Neural progenitor cell (in vitro differentiated cells): ENCODE data around the gene HADH. TPM values are rescaled to one million over a fixed set of nuclear protein-coding genes. Genes with fewer than 3 reads are reported as not detected.

Source experiments
- DNase-seq: peaks from one replicate; pipeline ENCODE4 v3.0.0-alpha.2; 2016; ENCODE audit warnings: low spot score
- H2AFZ ChIP-seq: fragments of 200-600 bp; sonication (generic); replicated peaks from 2 replicates; pipeline ENCODE4 v1.6.1; 2016; ENCODE audit warnings: antibody characterized with exemption
- H3F3A ChIP-seq: fragments of 200-600 bp; sonication (generic); 2 replicates; pipeline ENCODE4 v1.6.1; 2016; ENCODE audit warnings: antibody characterized with exemption, low read depth
- H3K27ac ChIP-seq: fragments of 200-600 bp; sonication (generic); 2 replicates; pipeline ENCODE4 v1.5.1; 2016; ENCODE audit warnings: mild to moderate bottlenecking
- H3K27me3 ChIP-seq: fragments of 200-600 bp; sonication (generic); 2 replicates; pipeline ENCODE4 v1.6.1; 2016; ENCODE audit warnings: mild to moderate bottlenecking, moderate library complexity
- H3K36me3 ChIP-seq: fragments of 200-600 bp; sonication (generic); 2 replicates; pipeline ENCODE4 v1.5.1; 2016
- H3K4me1 ChIP-seq: fragments of 200-600 bp; sonication (generic); 2 replicates; pipeline ENCODE4 v1.6.1; 2016; ENCODE audit warnings: mixed run types
- H3K4me2 ChIP-seq: fragments of 200-600 bp; sonication (generic); 2 replicates; pipeline ENCODE4 v1.6.1; 2016
- H3K4me3 ChIP-seq: fragments of 200-600 bp; sonication (generic); 2 replicates; pipeline ENCODE4 v1.5.1; 2016
- H3K79me2 ChIP-seq: fragments of 200-600 bp; sonication (generic); 2 replicates; pipeline ENCODE4 v1.6.1; 2016; ENCODE audit warnings: low read depth
- H3K9ac ChIP-seq: fragments of 200-600 bp; sonication (generic); 2 replicates; pipeline ENCODE4 v1.6.1; 2016
- H3K9me3 ChIP-seq: fragments of 200-600 bp; sonication (generic); 2 replicates; pipeline ENCODE4 v1.5.1; 2016; ENCODE audit warnings: low read depth
- H4K20me1 ChIP-seq: fragments of 200-600 bp; sonication (generic); 2 replicates; pipeline ENCODE4 v1.6.1; 2016; ENCODE audit warnings: low read depth
- H3K27ac Mint-ChIP-seq: 3 replicates; pipeline ENCODE4 v1.8.0; 2021; ENCODE audit warnings: mixed read lengths
- H3K27me3 Mint-ChIP-seq: 2 replicates; pipeline ENCODE4 v1.8.0; 2022; ENCODE audit warnings: low read depth, mild to moderate bottlenecking, inconsistent platforms, moderate library complexity, mixed read lengths; ENCODE audit not compliant: insufficient read depth
- H3K36me3 Mint-ChIP-seq: 3 replicates; pipeline ENCODE4 v1.8.0; 2021; ENCODE audit warnings: mixed read lengths
- H3K4me1 Mint-ChIP-seq: 3 replicates; pipeline ENCODE4 v1.8.0; 2021; ENCODE audit warnings: mixed read lengths
- H3K4me3 Mint-ChIP-seq: 3 replicates; pipeline ENCODE4 v1.8.0; 2021; ENCODE audit warnings: mild to moderate bottlenecking, moderate library complexity, mixed read lengths
- H3K9me3 Mint-ChIP-seq: 3 replicates; pipeline ENCODE4 v1.8.0; 2020; ENCODE audit warnings: mixed read lengths
- EZH2 ChIP-seq: fragments of 200-600 bp; sonication (generic); IDR thresholded peaks from 2 replicates; pipeline ENCODE4 v1.6.1; 2017; ENCODE audit warnings: antibody characterized with exemption, mild to moderate bottlenecking, moderate library complexity
- EZH2phosphoT487 ChIP-seq: fragments of 200-600 bp; sonication (generic); IDR thresholded peaks from 2 replicates; pipeline ENCODE4 v1.6.1; 2017; ENCODE audit warnings: antibody characterized with exemption
- total RNA-seq: library from RNA; depleted of rRNA; stranded (reverse); fragments of >200 nt; gene quantifications from 2 replicates; pipeline ENCODE4 v1.2.3, GENCODE V29; 2015; ENCODE audit warnings: low replicate concordance
- TF ChIP-seq, protein P1 (sequence below): fragments of 200-600 bp; sonication (generic); IDR thresholded peaks from 2 replicates; pipeline ENCODE4 v1.5.1; 2017; ENCODE audit warnings: antibody characterized with exemption, mild to moderate bottlenecking

The HADH gene
- total RNA-seq, 1 donor from 2014 or later, result 49.9 TPM

DNA sequence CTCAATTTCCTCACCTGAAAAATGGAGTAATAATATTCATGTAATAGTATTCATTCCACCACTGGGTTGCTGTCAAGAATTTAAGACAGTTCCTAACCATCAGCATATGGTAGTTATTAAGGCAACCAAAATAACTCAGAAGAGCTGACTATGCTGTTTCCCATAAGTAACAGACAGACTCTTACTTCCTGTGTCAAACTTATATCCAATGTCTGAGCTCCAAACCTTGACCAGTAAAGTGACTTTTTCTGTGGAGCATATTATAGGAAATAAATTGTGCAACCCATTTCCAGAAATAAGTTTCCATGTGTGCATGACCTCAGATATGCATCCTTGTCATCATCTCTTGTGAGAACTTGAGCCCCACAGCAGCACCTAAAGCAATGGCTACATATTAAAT lies 78.8 kb downstream of the HADH start:
- H3K27me3 ChIP-seq, result no peaks in the 10 kb centered on the region
- Mint-ChIP-seq H3K27me3 (peaks cover 3% of the 10 kb centered on the region), H3K27ac (no peak overlapping the region), H3K9me3 (no peaks in the 10 kb centered on the region), H3K4me1 (peaks cover 10% of the 10 kb centered on the region), H3K36me3 (peaks cover 39% of the 10 kb centered on the region), H3K4me3 (no peak overlapping the region)
- H3K27ac ChIP-seq, result no peak overlapping the region
- no peak overlapping the region for H3K4me3 ChIP-seq
- no peak for DNase-seq
- no peak overlapping the region for H3K4me2 ChIP-seq
- no peaks in the 10 kb centered on the region for H3K79me2 ChIP-seq
- H4K20me1 ChIP-seq, result no peaks in the 10 kb centered on the region
- H3K36me3 ChIP-seq, result no peaks in the 10 kb centered on the region
- no peak overlapping the region for H2AFZ ChIP-seq
- H3K9me3 ChIP-seq, result no peaks in the 10 kb centered on the region
- H3K9ac ChIP-seq, result no peak overlapping the region
- H3K4me1 ChIP-seq, result peaks cover 7% of the 10 kb centered on the region
- TF ChIP-seq EZH2 (no peak), EZH2phosphoT487 (no peak)
- TF ChIP-seq, protein P1, sequence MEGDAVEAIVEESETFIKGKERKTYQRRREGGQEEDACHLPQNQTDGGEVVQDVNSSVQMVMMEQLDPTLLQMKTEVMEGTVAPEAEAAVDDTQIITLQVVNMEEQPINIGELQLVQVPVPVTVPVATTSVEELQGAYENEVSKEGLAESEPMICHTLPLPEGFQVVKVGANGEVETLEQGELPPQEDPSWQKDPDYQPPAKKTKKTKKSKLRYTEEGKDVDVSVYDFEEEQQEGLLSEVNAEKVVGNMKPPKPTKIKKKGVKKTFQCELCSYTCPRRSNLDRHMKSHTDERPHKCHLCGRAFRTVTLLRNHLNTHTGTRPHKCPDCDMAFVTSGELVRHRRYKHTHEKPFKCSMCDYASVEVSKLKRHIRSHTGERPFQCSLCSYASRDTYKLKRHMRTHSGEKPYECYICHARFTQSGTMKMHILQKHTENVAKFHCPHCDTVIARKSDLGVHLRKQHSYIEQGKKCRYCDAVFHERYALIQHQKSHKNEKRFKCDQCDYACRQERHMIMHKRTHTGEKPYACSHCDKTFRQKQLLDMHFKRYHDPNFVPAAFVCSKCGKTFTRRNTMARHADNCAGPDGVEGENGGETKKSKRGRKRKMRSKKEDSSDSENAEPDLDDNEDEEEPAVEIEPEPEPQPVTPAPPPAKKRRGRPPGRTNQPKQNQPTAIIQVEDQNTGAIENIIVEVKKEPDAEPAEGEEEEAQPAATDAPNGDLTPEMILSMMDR, result no peak
- H3F3A ChIP-seq, result no peaks in the 10 kb centered on the region

DNA sequence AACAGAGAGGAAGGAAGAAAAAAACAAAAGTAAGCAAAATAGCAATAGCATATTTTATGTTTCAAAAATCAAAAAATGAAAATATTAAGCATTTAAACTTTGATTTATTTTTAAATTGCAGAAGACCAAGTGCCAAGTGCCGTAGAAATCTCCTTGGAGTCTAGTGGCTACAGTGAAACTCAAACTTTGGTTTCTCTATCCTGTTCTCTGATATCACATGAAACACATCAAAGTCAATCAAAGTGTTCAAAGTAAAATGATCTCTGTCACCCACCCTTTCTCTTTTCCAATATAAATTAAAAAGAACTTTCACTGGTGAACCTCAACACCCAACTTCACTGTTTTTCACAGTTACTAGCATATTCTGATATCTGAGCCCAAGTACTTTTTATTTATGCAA lies 81.1 kb downstream of the HADH start:
- H3K27ac Mint-ChIP-seq, result no peak overlapping the region
- no peak overlapping the region for H3K4me3 Mint-ChIP-seq

DNA sequence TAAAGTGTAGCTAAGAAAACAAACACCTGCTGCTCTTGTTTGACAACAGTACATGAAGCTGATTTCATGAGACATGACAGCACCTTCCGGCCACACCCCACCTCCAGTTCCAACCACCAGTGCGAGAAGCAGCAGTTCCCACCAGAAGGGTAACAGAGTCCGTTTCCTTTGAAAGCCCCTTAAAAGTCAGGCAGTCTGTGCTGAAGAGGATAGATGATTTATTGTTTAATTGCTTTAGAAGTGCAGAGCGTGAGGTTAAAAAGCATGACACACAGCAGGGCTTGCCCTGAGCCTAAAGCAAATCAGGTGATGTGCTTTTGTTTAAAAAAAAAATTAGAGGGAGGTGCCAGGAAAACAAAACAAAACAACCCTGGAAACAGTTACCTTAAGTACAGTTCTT lies 82.6 kb downstream of the HADH start:
- H3K4me3 Mint-ChIP-seq, result no peak overlapping the region
- DNase-seq, result no peak
- H2AFZ ChIP-seq, result peak overlapping the region; percentile 6
- H3K4me1 Mint-ChIP-seq, result peaks cover 11% of the 10 kb centered on the region
- H4K20me1 ChIP-seq, result no peaks in the 10 kb centered on the region
- no peaks in the 10 kb centered on the region for H3K9me3 ChIP-seq
- peak overlapping the region; percentile 61 for H3K27ac Mint-ChIP-seq
- H3K27me3 Mint-ChIP-seq, result no peaks in the 10 kb centered on the region
- H3K79me2 ChIP-seq, result no peaks in the 10 kb centered on the region
- peaks cover 7% of the 10 kb centered on the region for H3K4me1 ChIP-seq
- no peaks in the 10 kb centered on the region for H3K9me3 Mint-ChIP-seq
- H3F3A ChIP-seq, result no peaks in the 10 kb centered on the region
- no peaks in the 10 kb centered on the region for H3K27me3 ChIP-seq
- no peak overlapping the region for H3K4me3 ChIP-seq
- no peak overlapping the region for H3K27ac ChIP-seq
- H3K9ac ChIP-seq, result no peak overlapping the region
- no peak for TF ChIP-seq EZH2
- no peak for TF ChIP-seq EZH2phosphoT487
- TF ChIP-seq, protein P1, result no peak
- H3K4me2 ChIP-seq, result no peak overlapping the region
- no peaks in the 10 kb centered on the region for H3K36me3 ChIP-seq
- peaks cover 35% of the 10 kb centered on the region for H3K36me3 Mint-ChIP-seq

More for the DNA sequence above, 81.1 kb downstream of the HADH start:
- H3F3A ChIP-seq, result no peaks in the 10 kb centered on the region
- no peaks in the 10 kb centered on the region for H3K27me3 ChIP-seq
- no peak overlapping the region for H2AFZ ChIP-seq
- peaks cover 7% of the 10 kb centered on the region for H3K4me1 ChIP-seq
- no peak for DNase-seq
- H3K79me2 ChIP-seq, result no peaks in the 10 kb centered on the region
- no peak overlapping the region for H3K9ac ChIP-seq
- peaks cover 40% of the 10 kb centered on the region for H3K36me3 Mint-ChIP-seq
- H3K27me3 Mint-ChIP-seq, result no peaks in the 10 kb centered on the region
- no peak overlapping the region for H3K27ac ChIP-seq
- H4K20me1 ChIP-seq, result no peaks in the 10 kb centered on the region
- TF ChIP-seq, protein P1, result no peak
- TF ChIP-seq EZH2, result no peak
- TF ChIP-seq EZH2phosphoT487, result no peak
- no peaks in the 10 kb centered on the region for H3K9me3 ChIP-seq
- no peaks in the 10 kb centered on the region for H3K9me3 Mint-ChIP-seq
- H3K36me3 ChIP-seq, result no peaks in the 10 kb centered on the region
- H3K4me1 Mint-ChIP-seq, result peaks cover 11% of the 10 kb centered on the region
- no peak overlapping the region for H3K4me2 ChIP-seq
- H3K4me3 ChIP-seq, result no peak overlapping the region
